Measurements from ENCODE around the gene CDK10.

The CDK10 gene

GRCh38 chr16:89739383-89739782 is 52.9 kb downstream of the CDK10 start:
- no peak for TF ChIP-seq ZBTB7A (IDR thresholded peaks at IDR 0.05; ENCODE audit: low read depth)
- TF ChIP-seq EP300 (IDR thresholded peaks at IDR 0.05; ENCODE audit: borderline replicate concordance): no peak
- TF ChIP-seq RAD21 (IDR thresholded peaks at IDR 0.05; ENCODE audit: low read depth): no peak
- no peak for TF ChIP-seq TCF12 (IDR thresholded peaks at IDR 0.05; ENCODE audit: low read depth)
- TF ChIP-seq EGR1 (IDR thresholded peaks at IDR 0.05): no peak
- no peak for TF ChIP-seq USF1 (IDR thresholded peaks at IDR 0.05)
- TF ChIP-seq CEBPB (IDR thresholded peaks at IDR 0.05): no peak
- TF ChIP-seq TEAD4 (IDR thresholded peaks at IDR 0.05): no peak
- no peak for TF ChIP-seq NFIC (IDR thresholded peaks at IDR 0.05)
- no peak for TF ChIP-seq FOXM1 (IDR thresholded peaks at IDR 0.05; ENCODE audit: borderline replicate concordance, low read depth)
- no peak for TF ChIP-seq REST (IDR thresholded peaks at IDR 0.05; ENCODE audit: low read depth)
- no peak for TF ChIP-seq MAX (IDR thresholded peaks at IDR 0.05)
- TF ChIP-seq CREB1 (IDR thresholded peaks at IDR 0.05; ENCODE audit: low read depth): no peak
- no peak for TF ChIP-seq YY1 (IDR thresholded peaks at IDR 0.05; ENCODE audit: low read depth)
- TF ChIP-seq TAF1 (IDR thresholded peaks at IDR 0.05; ENCODE audit: low read depth): no peak

GRCh38 chr16:89741342-89742014 is 55.0 kb downstream of the CDK10 start:
- TF ChIP-seq CREB1 (IDR thresholded peaks at IDR 0.05; ENCODE audit: low read depth) (no peak), TCF12 (IDR thresholded peaks at IDR 0.05; ENCODE audit: low read depth) (no peak)

GRCh38 chr16:89742948-89743347 is 56.5 kb downstream of the CDK10 start:
- TF ChIP-seq EP300 (IDR thresholded peaks at IDR 0.05; ENCODE audit: borderline replicate concordance) (no peak), FOXM1 (IDR thresholded peaks at IDR 0.05; ENCODE audit: borderline replicate concordance, low read depth) (no peak), TAF1 (IDR thresholded peaks at IDR 0.05; ENCODE audit: low read depth) (no peak), RAD21 (IDR thresholded peaks at IDR 0.05; ENCODE audit: low read depth) (no peak), YY1 (IDR thresholded peaks at IDR 0.05; ENCODE audit: low read depth) (no peak)

- TF ChIP-seq EGR1 (IDR thresholded peaks at IDR 0.05) (no peak), RAD21 (IDR thresholded peaks at IDR 0.05; ENCODE audit: low read depth) (no peak), CREB1 (IDR thresholded peaks at IDR 0.05; ENCODE audit: low read depth) (no peak), EP300 (IDR thresholded peaks at IDR 0.05; ENCODE audit: borderline replicate concordance) (no peak), TEAD4 (IDR thresholded peaks at IDR 0.05) (no peak)
Observed at GRCh38 chr16:89744813-89745212, 58.3 kb downstream of the CDK10 start.

Data from Ishikawa (cell line).